Fibroblast of pulmonary artery (primary cell): ENCODE results near the gene PAEP.

Experiments
- DNase-seq: peaks from one replicate; pipeline ENCODE4 v3.0.0-alpha.2; 2010; ENCODE audit warnings: low read depth
- H3K4me3 ChIP-seq: replicated peaks from 2 replicates; pipeline ENCODE4 v1.5.1; 2011; ENCODE audit warnings: low read depth, mild to moderate bottlenecking, control low read depth, low read length, moderate library complexity
- TF ChIP-seq, protein P1 (sequence below): IDR thresholded peaks from 2 replicates; pipeline ENCODE4 v1.5.1; 2011; ENCODE audit warnings: mild to moderate bottlenecking, control low read depth, low read length, inconsistent platforms; ENCODE audit errors: missing control alignments

PAEP gene

DNA sequence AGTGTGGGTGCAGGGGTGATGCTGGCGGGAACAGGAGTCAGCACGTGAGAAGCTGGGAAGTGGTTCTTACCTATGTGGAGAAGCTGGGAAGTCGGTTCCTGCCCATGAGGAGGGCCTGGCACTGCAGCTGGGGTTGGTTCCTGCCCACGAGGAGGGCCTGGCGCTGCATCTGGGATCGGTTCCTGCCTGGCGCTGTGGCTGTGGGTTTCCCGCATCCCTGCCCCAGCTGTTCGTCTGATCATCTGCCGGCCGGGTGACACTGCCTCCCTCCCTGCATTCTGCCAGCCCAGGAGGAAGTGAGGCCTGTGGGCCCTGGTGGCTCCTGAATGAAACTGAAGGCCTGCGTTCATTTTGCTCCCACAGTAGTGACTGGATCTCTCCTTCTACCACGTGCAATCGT, 10.5 kb upstream of the PAEP start:
- TF ChIP-seq, protein P1, sequence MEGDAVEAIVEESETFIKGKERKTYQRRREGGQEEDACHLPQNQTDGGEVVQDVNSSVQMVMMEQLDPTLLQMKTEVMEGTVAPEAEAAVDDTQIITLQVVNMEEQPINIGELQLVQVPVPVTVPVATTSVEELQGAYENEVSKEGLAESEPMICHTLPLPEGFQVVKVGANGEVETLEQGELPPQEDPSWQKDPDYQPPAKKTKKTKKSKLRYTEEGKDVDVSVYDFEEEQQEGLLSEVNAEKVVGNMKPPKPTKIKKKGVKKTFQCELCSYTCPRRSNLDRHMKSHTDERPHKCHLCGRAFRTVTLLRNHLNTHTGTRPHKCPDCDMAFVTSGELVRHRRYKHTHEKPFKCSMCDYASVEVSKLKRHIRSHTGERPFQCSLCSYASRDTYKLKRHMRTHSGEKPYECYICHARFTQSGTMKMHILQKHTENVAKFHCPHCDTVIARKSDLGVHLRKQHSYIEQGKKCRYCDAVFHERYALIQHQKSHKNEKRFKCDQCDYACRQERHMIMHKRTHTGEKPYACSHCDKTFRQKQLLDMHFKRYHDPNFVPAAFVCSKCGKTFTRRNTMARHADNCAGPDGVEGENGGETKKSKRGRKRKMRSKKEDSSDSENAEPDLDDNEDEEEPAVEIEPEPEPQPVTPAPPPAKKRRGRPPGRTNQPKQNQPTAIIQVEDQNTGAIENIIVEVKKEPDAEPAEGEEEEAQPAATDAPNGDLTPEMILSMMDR: no peak
- no peak overlapping the region for H3K4me3 ChIP-seq
- no peak for DNase-seq

- TF ChIP-seq, protein P1: no peak
- DNase-seq: no peak
- H3K4me3 ChIP-seq: no peak overlapping the region
Observed at GRCh38 chr9:135551456-135551855, 10.1 kb upstream of the PAEP start.

- TF ChIP-seq, protein P1: no peak
- DNase-seq: no peak
Observed at GRCh38 chr9:135552021-135552697, 9.4 kb upstream of the PAEP start.

DNA sequence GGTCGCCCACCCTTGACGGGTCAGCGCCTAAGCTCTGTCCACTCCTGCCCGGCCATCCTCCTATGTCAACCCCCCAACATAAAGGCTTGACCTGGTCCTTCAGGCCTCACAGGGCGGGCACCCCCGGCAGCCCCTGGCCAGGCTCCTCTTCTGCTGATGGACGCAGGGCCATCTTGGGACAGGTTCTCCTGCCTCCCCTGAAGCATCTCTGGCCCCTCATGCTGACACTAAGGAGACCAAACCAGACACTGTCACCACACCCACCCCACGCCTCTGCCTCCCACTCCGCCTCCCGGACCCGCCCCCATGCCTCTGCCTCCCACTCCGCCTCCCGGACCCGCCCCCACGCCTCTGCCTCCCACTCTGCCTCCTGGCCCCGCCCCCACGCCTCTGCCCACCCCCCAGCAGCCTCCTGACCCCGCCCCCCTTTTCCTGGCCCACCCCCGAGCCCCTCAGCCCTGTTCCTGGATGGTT, 8.8 kb upstream of the PAEP start:
- TF ChIP-seq, protein P1: no peak
- DNase-seq: no peak
- H3K4me3 ChIP-seq: no peak overlapping the region

More at GRCh38 chr9:135552021-135552697, 9.4 kb upstream of the PAEP start:
- H3K4me3 ChIP-seq: no peak overlapping the region

- TF ChIP-seq, protein P1: no peak
- no peak for DNase-seq
- no peak overlapping the region for H3K4me3 ChIP-seq
Observed at GRCh38 chr9:135554718-135555117, 6.8 kb upstream of the PAEP start.

GRCh38 chr9:135555203-135555602, 6.4 kb upstream of the PAEP start:
- TF ChIP-seq, protein P1: no peak
- no peak for DNase-seq

GRCh38 chr9:135555910-135556309, 5.6 kb upstream of the PAEP start:
- DNase-seq: no peak
- TF ChIP-seq, protein P1: no peak
- H3K4me3 ChIP-seq: no peak overlapping the region

More at GRCh38 chr9:135555203-135555602, 6.4 kb upstream of the PAEP start:
- no peak overlapping the region for H3K4me3 ChIP-seq
